ENCODE results near the gene EIF4E1B. TPM values are rescaled to one million over a fixed set of nuclear protein-coding genes. Genes with fewer than 3 reads are reported as not detected.

Gene EIF4E1B
- total RNA-seq, 4 donors from 2014 or later = not detected

- Histone ChIP-seq H3K36me3 (no peaks in the 10 kb centered on the region), H3K27ac (no peak overlapping the region), H3K4me3 (no peak overlapping the region), H3K9me3 (peaks cover 0 to 11% (median 0%) of the 10 kb centered on the region in 4 donors), H3K4me1 (no peaks in the 10 kb centered on the region), H3K27me3 (peaks cover 0 to 72% of the 10 kb centered on the region in 2 donors)
- no peak for TF ChIP-seq POLR2A (IDR thresholded peaks at IDR 0.05)
- TF ChIP-seq CTCF (IDR thresholded peaks at IDR 0.05) = no peak
- TF ChIP-seq EP300 (IDR thresholded peaks at IDR 0.05) = no peak
- DNase-seq (ENCODE audit: low spot score in 2 of 2) = no peak
- WGBS, 2 donors = 34 to 39% methylated on average over 13 of the region's 13 CpGs
These were observed 63.0 kb downstream of the EIF4E1B start for GRCh38 chr5:176693477-176693851.

GRCh38 chr5:176694146-176694545, 63.7 kb downstream of the EIF4E1B start:
- H3K27me3 ChIP-seq = peaks cover 0 to 78% of the 10 kb centered on the region in 2 donors
- TF ChIP-seq CTCF (IDR thresholded peaks at IDR 0.05) (no peak), POLR2A (IDR thresholded peaks at IDR 0.05) (no peak), EP300 (IDR thresholded peaks at IDR 0.05) (no peak)
- 81 to 88% methylated on average over 9 to 10 of the region's 10 CpGs for WGBS, 2 donors
- H3K27ac ChIP-seq = no peak overlapping the region
- no peak for DNase-seq (ENCODE audit: low spot score in 2 of 2)
- H3K4me3 ChIP-seq = no peak overlapping the region
- H3K9me3 ChIP-seq = peaks cover 0 to 6% (median 0%) of the 10 kb centered on the region in 4 donors
- H3K4me1 ChIP-seq = no peaks in the 10 kb centered on the region
- H3K36me3 ChIP-seq = no peaks in the 10 kb centered on the region

GRCh38 chr5:176694631-176695030, 64.2 kb downstream of the EIF4E1B start:
- no peak for DNase-seq (ENCODE audit: low spot score in 2 of 2)
- Histone ChIP-seq H3K36me3 (no peaks in the 10 kb centered on the region), H3K27me3 (peaks cover 0 to 82% of the 10 kb centered on the region in 2 donors), H3K4me1 (no peaks in the 10 kb centered on the region), H3K9me3 (peaks cover 0 to 3% (median 0%) of the 10 kb centered on the region in 4 donors), H3K4me3 (no peak overlapping the region), H3K27ac (no peak overlapping the region)
- no peak for TF ChIP-seq CTCF (IDR thresholded peaks at IDR 0.05)
- no peak for TF ChIP-seq EP300 (IDR thresholded peaks at IDR 0.05)
- TF ChIP-seq POLR2A (IDR thresholded peaks at IDR 0.05) = no peak
- 68 to 75% methylated on average over 9 of the region's 9 CpGs for WGBS, 2 donors

GRCh38 chr5:176695073-176695472, 64.6 kb downstream of the EIF4E1B start:
- Histone ChIP-seq H3K4me1 (no peaks in the 10 kb centered on the region), H3K27me3 (peaks cover 0 to 86% of the 10 kb centered on the region in 2 donors), H3K36me3 (no peaks in the 10 kb centered on the region), H3K27ac (no peak overlapping the region), H3K9me3 (peaks cover 0 to 3% (median 0%) of the 10 kb centered on the region in 4 donors), H3K4me3 (no peak overlapping the region)
- TF ChIP-seq CTCF (IDR thresholded peaks at IDR 0.05) = no peak
- no peak for TF ChIP-seq POLR2A (IDR thresholded peaks at IDR 0.05)
- TF ChIP-seq EP300 (IDR thresholded peaks at IDR 0.05) = no peak
- 60 to 62% methylated on average over 8 of the region's 8 CpGs for WGBS, 2 donors
- no peak for DNase-seq (ENCODE audit: low spot score in 2 of 2)

Small RNAs within 50 kb of the gene (small RNA-seq; reads per million reads assigned to genes)
- not detected for gene MIR4281

Other genes with a start within 250 kb of the EIF4E1B start
- gene NOP16, start 242.1 kb upstream of the EIF4E1B start, total RNA-seq = 10 to 100 TPM in 1 of 4 donors, 1 to 10 TPM in 3; 6.1 to 17.7 (median 6.6) TPM
- gene HIGD2A, start 241.9 kb upstream of the EIF4E1B start, total RNA-seq = 10 to 100 TPM; 54.3 to 96.3 (median 85.1) TPM
- gene CLTB, start 214.1 kb upstream of the EIF4E1B start, total RNA-seq = 100 to 1,000 TPM; 183 to 233 (median 197) TPM
- 10 to 100 TPM; 23.0 to 30.8 (median 29.4) TPM for gene FAF2, start 182.3 kb upstream of the EIF4E1B start, total RNA-seq
- gene RNF44, start 93.3 kb upstream of the EIF4E1B start, total RNA-seq = 10 to 100 TPM; 11.1 to 28.5 (median 21.8) TPM
- gene CDHR2, start 81.3 kb upstream of the EIF4E1B start, total RNA-seq = not detected
- gene GPRIN1, start 20.5 kb upstream of the EIF4E1B start, total RNA-seq = under 1 TPM in 2 of 4 donors, not detected in 2; 0.22 to 0.90 TPM
- gene SNCB, start 141 bp upstream of the EIF4E1B start, total RNA-seq = not detected
- gene TSPAN17, start 16.8 kb downstream of the EIF4E1B start, total RNA-seq = 10 to 100 TPM; 11.0 to 25.8 (median 14.3) TPM
- gene UNC5A, start 179.9 kb downstream of the EIF4E1B start, total RNA-seq = not detected

All from tibial nerve (tissue), 4 donors.